Natural killer cell (primary cell): ENCODE measurements around the gene SNAPC3. TPM values are rescaled to one million over a fixed set of nuclear protein-coding genes. Genes with fewer than 3 reads are reported as not detected.
A peak's percentile ranks its signal among the peaks of the same experiment; 100 is the strongest.
"Not testable (repeated sequence)": the region's sequence is repeated elsewhere in the genome, so short reads cannot be mapped to it uniquely, and the experiment has no call there.

ENCODE experiments used
- ATAC-seq, 3 donors: fragments of 150-1000 bp in 2 of 3; fragments of 200-7000 bp in 1 of 3; cut with Tn5 transposase; 1 replicate in 1 of 3; 2 replicates in 2 of 3; pipeline ENCODE4 v1.10.0; 2021; ENCODE audit warnings: mild to moderate bottlenecking in 2 of 3, moderate library complexity in 2 of 3
- DNase-seq, 2 donors: peaks; one replicate each; pipeline versions ENCODE4 v3.0.0 to v3.0.0-alpha.2; 2013 to 2021; ENCODE audit warnings: mixed read lengths in 1 of 2
- H3K27ac ChIP-seq: one replicate; pipeline ENCODE4 v1.5.1; 2013; ENCODE audit warnings: mild to moderate bottlenecking, low read length
- H3K27me3 ChIP-seq: one replicate; pipeline ENCODE4 v1.6.1; 2013; ENCODE audit warnings: low read length; ENCODE audit not compliant: control insufficient read depth, insufficient read depth
- H3K36me3 ChIP-seq: one replicate; pipeline ENCODE4 v1.6.1; 2013; ENCODE audit warnings: low read length; ENCODE audit not compliant: control insufficient read depth, insufficient read depth
- H3K4me1 ChIP-seq: one replicate; pipeline ENCODE4 v1.6.1; 2013; ENCODE audit warnings: low read length; ENCODE audit not compliant: control insufficient read depth, insufficient read depth
- H3K4me3 ChIP-seq: one replicate; pipeline ENCODE4 v1.5.1; 2013; ENCODE audit warnings: low read length
- H3K9me3 ChIP-seq: one replicate; pipeline ENCODE4 v1.6.1; 2013; ENCODE audit warnings: low read length; ENCODE audit not compliant: control insufficient read depth, insufficient read depth
- H3K27ac Mint-ChIP-seq, 2 donors: one replicate each; pipeline ENCODE4 v1.8.0; 2022; ENCODE audit warnings: mild to moderate bottlenecking in 2 of 2, mixed read lengths in 2 of 2, moderate library complexity in 1 of 2
- H3K27me3 Mint-ChIP-seq, 2 donors: one replicate each; pipeline ENCODE4 v1.8.0; 2022; ENCODE audit warnings: low read depth in 2 of 2, mixed read lengths in 2 of 2
- H3K36me3 Mint-ChIP-seq: one replicate; pipeline ENCODE4 v1.8.0; 2022; ENCODE audit warnings: mixed read lengths
- H3K4me1 Mint-ChIP-seq, 2 donors: one replicate each; pipeline ENCODE4 v1.8.0; 2022; ENCODE audit warnings: mixed read lengths in 2 of 2
- H3K4me3 Mint-ChIP-seq: one replicate; pipeline ENCODE4 v1.8.0; 2022; ENCODE audit warnings: mild to moderate bottlenecking, moderate library complexity, mixed read lengths
- H3K9me3 Mint-ChIP-seq, 2 donors: one replicate each; pipeline ENCODE4 v1.8.0; 2022; ENCODE audit warnings: mixed read lengths in 2 of 2
- WGBS: methylation state at CpG from one replicate; pipeline ENCODE4 v1.1.7; 2013; ENCODE audit warnings: missing lambda C conversion rate; ENCODE audit not compliant: insufficient coverage; 5-methylcytosine and 5-hydroxymethylcytosine counted together
- intact Hi-C: fragments of 100-400 bp; cut with micrococcal nuclease; formaldehyde crosslinking; loops from one replicate; pipeline ENCODE4 v1.14.2; 2022
- total RNA-seq, 4 donors: library from RNA; stranded (reverse); fragments of 120-200 nt in 1 of 4; gene quantifications; one replicate each; pipeline versions ENCODE4 v1.2.3 to v1.2.4, GENCODE V29; 2013 to 2022
- TF ChIP-seq, protein P1 (sequence below): fragments of 200-600 bp; IDR thresholded peaks from one replicate; pipeline ENCODE4 v1.8.0; 2022; ENCODE audit warnings: antibody characterized with exemption

Gene SNAPC3
- total RNA-seq, 3 donors from 2014 or later (not counting 1 experiment from before 2014, with no cell fraction given) = 18.5 to 22.2 (median 19.2) TPM

DNA sequence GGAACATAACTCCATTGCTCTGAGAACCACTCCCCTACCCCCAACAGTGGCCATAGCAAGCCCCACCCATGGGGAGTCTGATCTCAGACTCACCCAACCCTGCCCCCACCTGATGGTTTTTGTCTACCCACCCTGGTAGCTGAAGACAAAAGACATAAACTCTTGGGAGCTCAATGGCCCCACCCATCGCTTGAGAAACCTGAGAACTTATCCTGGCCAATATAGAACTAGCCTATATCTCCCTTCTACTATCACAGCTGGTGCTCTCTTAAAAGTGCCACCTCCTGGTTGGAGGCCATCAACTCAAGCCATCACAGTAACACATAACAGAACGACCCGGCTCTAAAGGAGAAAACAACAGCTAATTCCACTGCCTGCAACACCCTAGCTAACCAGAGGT, 47.9 kb upstream of the SNAPC3 start:
- no peak overlapping the region for H3K4me3 Mint-ChIP-seq
- no peak for DNase-seq
- no peaks in the 10 kb centered on the region for H3K9me3 ChIP-seq
- no peak overlapping the region for H3K27ac Mint-ChIP-seq
- TF ChIP-seq, protein P1, sequence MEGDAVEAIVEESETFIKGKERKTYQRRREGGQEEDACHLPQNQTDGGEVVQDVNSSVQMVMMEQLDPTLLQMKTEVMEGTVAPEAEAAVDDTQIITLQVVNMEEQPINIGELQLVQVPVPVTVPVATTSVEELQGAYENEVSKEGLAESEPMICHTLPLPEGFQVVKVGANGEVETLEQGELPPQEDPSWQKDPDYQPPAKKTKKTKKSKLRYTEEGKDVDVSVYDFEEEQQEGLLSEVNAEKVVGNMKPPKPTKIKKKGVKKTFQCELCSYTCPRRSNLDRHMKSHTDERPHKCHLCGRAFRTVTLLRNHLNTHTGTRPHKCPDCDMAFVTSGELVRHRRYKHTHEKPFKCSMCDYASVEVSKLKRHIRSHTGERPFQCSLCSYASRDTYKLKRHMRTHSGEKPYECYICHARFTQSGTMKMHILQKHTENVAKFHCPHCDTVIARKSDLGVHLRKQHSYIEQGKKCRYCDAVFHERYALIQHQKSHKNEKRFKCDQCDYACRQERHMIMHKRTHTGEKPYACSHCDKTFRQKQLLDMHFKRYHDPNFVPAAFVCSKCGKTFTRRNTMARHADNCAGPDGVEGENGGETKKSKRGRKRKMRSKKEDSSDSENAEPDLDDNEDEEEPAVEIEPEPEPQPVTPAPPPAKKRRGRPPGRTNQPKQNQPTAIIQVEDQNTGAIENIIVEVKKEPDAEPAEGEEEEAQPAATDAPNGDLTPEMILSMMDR = no peak
- intact Hi-C loops = no loop called here
- peaks cover 45 to 54% of the 10 kb centered on the region in 2 donors for H3K4me1 Mint-ChIP-seq
- no peak for ATAC-seq
- no peaks in the 10 kb centered on the region for H3K36me3 Mint-ChIP-seq
- no peaks in the 10 kb centered on the region for H3K9me3 Mint-ChIP-seq
- WGBS = 77% methylated on average over 3 of the region's 3 CpGs
- H3K27me3 ChIP-seq = no peaks in the 10 kb centered on the region
- H3K27me3 Mint-ChIP-seq = peaks cover 0 to 8% of the 10 kb centered on the region in 2 donors
- peaks cover 7% of the 10 kb centered on the region for H3K4me1 ChIP-seq
- no peak overlapping the region for H3K4me3 ChIP-seq
- no peak overlapping the region for H3K27ac ChIP-seq
- no peaks in the 10 kb centered on the region for H3K36me3 ChIP-seq

DNA sequence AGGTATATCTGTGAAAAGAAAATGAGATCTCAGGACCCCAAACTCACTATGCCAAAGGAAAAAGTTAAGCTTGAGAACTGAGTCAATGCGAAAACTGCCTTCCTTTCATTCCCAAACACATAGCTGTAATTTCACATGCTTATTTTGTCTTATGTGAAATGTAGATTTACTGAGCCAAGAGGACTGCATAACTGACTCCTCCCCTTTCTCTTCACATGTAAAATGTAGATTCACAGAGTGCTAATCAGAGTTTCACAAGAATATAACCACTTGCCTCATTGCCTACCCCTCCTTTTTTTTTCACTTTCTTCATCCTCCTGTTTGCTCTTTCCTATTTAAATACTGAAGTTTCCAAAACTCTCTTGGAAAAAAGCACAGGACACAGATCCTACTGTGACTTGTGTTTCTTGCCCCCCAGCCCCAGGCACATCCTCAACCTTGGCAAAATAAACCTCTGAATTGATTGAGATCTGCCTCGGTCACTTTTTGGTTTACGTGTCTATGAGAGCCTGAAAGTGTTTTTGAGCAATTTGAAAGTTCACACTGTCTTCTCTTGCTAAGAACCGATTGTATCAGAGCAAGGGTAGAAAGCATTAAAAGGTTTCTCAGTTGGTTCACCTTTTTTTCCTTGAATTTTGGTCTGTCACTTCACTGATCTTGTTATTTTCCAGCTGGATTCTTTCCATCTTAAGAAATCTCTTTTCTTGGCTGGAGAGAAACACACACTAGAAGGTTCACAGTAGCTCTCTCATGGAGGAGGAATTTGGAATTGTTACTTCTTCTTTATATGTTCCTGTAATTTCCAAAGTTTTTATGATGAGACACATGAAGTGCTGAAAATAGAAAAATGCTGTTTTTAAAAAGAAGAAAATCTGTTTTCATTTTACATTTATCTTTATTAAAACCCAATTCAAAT, 44.8 kb upstream of the SNAPC3 start:
- Histone ChIP-seq H3K9me3 (no peaks in the 10 kb centered on the region), H3K4me1 (peaks cover under 1% of the 10 kb centered on the region), H3K27ac (no peak overlapping the region), H3K4me3 (no peak overlapping the region), H3K27me3 (no peaks in the 10 kb centered on the region), H3K36me3 (no peaks in the 10 kb centered on the region)
- ATAC-seq = peak in 2 of 3 donors; percentile 49 to 74
- DNase-seq = no peak
- H3K4me1 Mint-ChIP-seq = peaks cover 31 to 44% of the 10 kb centered on the region in 2 donors
- WGBS = 68% methylated on average over 3 of the region's 4 CpGs
- H3K27ac Mint-ChIP-seq = peak overlapping the region; percentile 25 to 34
- no peaks in the 10 kb centered on the region for H3K9me3 Mint-ChIP-seq
- intact Hi-C loops = no loop called here
- peak overlapping the region; percentile 80 for H3K4me3 Mint-ChIP-seq
- no peaks in the 10 kb centered on the region for H3K36me3 Mint-ChIP-seq
- TF ChIP-seq, protein P1 = no peak
- peaks cover 3 to 15% of the 10 kb centered on the region in 2 donors for H3K27me3 Mint-ChIP-seq

DNA sequence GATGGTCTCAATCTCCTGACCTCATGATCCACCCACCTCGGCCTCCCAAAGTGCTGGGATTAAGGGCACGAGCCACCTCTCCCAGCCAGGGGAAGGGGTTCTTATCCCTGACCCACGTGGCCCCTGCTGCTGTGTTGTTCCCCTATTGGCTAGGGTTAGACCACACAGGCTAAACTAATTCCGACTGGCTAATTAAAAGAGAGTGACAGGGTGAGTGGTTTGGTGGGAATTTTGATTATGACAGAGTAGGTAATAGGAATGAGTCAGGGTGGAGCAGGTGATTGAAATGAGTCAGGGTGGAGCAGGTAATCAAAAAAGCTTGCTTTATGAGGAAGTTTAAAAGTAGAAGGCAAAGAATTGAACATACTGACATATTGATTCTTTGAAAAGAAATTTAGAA, 43.4 kb upstream of the SNAPC3 start:
- peaks cover 5 to 15% of the 10 kb centered on the region in 2 donors for H3K27me3 Mint-ChIP-seq
- H3K9me3 ChIP-seq, H3K27ac Mint-ChIP-seq, H3K36me3 ChIP-seq, H3K27ac ChIP-seq, H3K4me3 Mint-ChIP-seq, H3K4me1 ChIP-seq, DNase-seq, H3K9me3 Mint-ChIP-seq, H3K36me3 Mint-ChIP-seq, H3K27me3 ChIP-seq, ATAC-seq, intact Hi-C loops, H3K4me3 ChIP-seq: not testable (repeated sequence)
- H3K4me1 Mint-ChIP-seq = peaks cover 16 to 29% of the 10 kb centered on the region in 2 donors
- WGBS = 79% methylated on average over 4 of the region's 4 CpGs

DNA sequence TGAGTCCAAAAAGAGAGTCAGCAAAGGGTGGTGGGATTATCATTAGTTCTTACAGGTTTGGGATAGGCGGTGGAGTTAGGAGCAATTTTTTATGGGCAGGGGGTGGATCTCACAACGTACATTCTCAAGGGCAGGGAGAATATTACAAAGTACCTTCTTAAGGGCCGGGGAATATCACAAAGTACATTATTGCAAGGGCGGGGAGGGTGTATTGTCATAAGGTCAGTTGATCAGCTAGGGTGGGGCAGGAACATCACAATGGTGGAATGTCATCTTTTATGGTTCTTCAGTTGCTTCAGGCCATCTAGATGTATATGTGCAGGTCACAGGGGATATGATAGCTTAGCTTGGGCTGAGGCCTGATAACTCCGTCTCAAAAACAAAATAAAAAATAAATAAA, 42.8 kb upstream of the SNAPC3 start:
- DNase-seq, ATAC-seq, H3K27me3 ChIP-seq, H3K4me3 Mint-ChIP-seq, H3K27ac ChIP-seq, H3K4me1 ChIP-seq, H3K4me3 ChIP-seq, H3K9me3 Mint-ChIP-seq, H3K36me3 Mint-ChIP-seq, intact Hi-C loops, H3K27ac Mint-ChIP-seq, H3K36me3 ChIP-seq, H3K9me3 ChIP-seq: not testable (repeated sequence)
- 96% methylated on average over 4 of the region's 5 CpGs for WGBS
- H3K27me3 Mint-ChIP-seq = peaks cover 5 to 15% of the 10 kb centered on the region in 2 donors
- H3K4me1 Mint-ChIP-seq = peaks cover 13 to 25% of the 10 kb centered on the region in 2 donors
